Activated CD8-positive, alpha-beta T cell treated with anti-CD3 and anti-CD28 coated beads for 36 hours (primary cell): ENCODE results near the gene MATCAP1. TPM values are rescaled to one million over a fixed set of nuclear protein-coding genes. Genes with fewer than 3 reads are reported as not detected.

Source experiments
- ATAC-seq: fragments of 200-7000 bp; cut with Tn5 transposase; one replicate; pipeline ENCODE4 v1.10.0; 2021; ENCODE audit warnings: mild to moderate bottlenecking, moderate library complexity
- CTCF ChIA-PET: fragments of 350-600 bp; sonication (Branson Sonifier 250); formaldehyde crosslinking; loops from one replicate; lab custom pipeline; 2021; ENCODE audit warnings: antibody characterized with exemption; lab: Charles Lee
- POLR2A ChIA-PET: fragments of 350-600 bp; sonication (Branson Sonifier 250); formaldehyde crosslinking; loops from one replicate; lab custom pipeline; 2021; ENCODE audit warnings: antibody characterized with exemption; lab: Charles Lee
- DNase-seq: peaks from one replicate; pipeline ENCODE4 v3.0.0-alpha.2; 2020
- H3K27ac Mint-ChIP-seq: one replicate; pipeline ENCODE4 v1.8.0; 2021; ENCODE audit warnings: mild to moderate bottlenecking, mixed read lengths
- H3K27me3 Mint-ChIP-seq: one replicate; pipeline ENCODE4 v1.8.0; 2021; ENCODE audit warnings: mixed read lengths
- H3K36me3 Mint-ChIP-seq: one replicate; pipeline ENCODE4 v1.8.0; 2021; ENCODE audit warnings: low read depth, mixed read lengths
- H3K4me1 Mint-ChIP-seq: one replicate; pipeline ENCODE4 v1.8.0; 2021; ENCODE audit warnings: low read depth, mixed read lengths
- H3K4me3 Mint-ChIP-seq: one replicate; pipeline ENCODE4 v1.8.0; 2021; ENCODE audit warnings: mild to moderate bottlenecking, moderate library complexity, mixed read lengths
- H3K9me3 Mint-ChIP-seq: one replicate; pipeline ENCODE4 v1.8.0; 2021; ENCODE audit warnings: mixed read lengths
- intact Hi-C: fragments of 100-400 bp; cut with micrococcal nuclease; formaldehyde crosslinking; loops from one replicate; pipeline ENCODE4 v1.10.0; 2022
- total RNA-seq, 2 experiments: library from RNA; stranded (reverse); gene quantifications; one replicate each; pipeline ENCODE4 v1.2.3, GENCODE V29; 2021
- TF ChIP-seq, protein P1 (sequence below): fragments of 200-600 bp; IDR thresholded peaks from one replicate; pipeline ENCODE4 v1.8.0; 2022; ENCODE audit warnings: antibody characterized with exemption, mild to moderate bottlenecking

Gene MATCAP1
- total RNA-seq, 2 experiments from 2014 or later = 49.5 to 49.9 TPM

DNA sequence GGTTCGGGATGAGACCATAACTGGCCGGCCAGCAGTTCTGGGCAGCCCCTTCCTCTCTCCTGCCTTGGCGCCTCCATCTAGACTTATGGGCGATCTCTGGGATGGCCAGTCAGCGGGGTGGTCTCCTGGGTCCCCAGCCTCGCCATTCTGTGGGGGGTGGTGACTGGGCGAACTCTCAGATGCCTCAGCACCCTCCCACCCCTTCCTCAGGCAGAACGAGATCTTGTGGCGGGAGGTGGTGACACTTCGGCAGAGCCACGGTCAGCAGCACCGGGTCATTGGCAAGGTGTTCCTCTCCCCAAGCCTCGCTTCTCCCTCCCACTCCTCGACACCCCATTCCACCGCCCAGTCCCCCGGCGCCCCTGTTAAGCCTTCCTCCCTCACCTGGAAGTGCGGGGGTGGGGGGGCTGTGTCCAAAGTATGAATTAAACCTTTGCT lies 17.6 kb downstream of the MATCAP1 start:
- POLR2A ChIA-PET = interaction anchor here (1.4 to 3.7 kb wide), 3 partner anchors 8 to 14 kb away, joined by 4 to 23 read pairs (median 5); no protein-coding TSS in a partner anchor
- Mint-ChIP-seq H3K9me3 (no peaks in the 10 kb centered on the region), H3K27me3 (peaks cover 72% of the 10 kb centered on the region), H3K36me3 (peaks cover 17% of the 10 kb centered on the region), H3K4me1 (peaks cover 53% of the 10 kb centered on the region), H3K27ac (no peak overlapping the region), H3K4me3 (peak overlapping the region; percentile 46)
- DNase-seq (peak; percentile 35), ATAC-seq (no peak)
- TF ChIP-seq, protein P1, sequence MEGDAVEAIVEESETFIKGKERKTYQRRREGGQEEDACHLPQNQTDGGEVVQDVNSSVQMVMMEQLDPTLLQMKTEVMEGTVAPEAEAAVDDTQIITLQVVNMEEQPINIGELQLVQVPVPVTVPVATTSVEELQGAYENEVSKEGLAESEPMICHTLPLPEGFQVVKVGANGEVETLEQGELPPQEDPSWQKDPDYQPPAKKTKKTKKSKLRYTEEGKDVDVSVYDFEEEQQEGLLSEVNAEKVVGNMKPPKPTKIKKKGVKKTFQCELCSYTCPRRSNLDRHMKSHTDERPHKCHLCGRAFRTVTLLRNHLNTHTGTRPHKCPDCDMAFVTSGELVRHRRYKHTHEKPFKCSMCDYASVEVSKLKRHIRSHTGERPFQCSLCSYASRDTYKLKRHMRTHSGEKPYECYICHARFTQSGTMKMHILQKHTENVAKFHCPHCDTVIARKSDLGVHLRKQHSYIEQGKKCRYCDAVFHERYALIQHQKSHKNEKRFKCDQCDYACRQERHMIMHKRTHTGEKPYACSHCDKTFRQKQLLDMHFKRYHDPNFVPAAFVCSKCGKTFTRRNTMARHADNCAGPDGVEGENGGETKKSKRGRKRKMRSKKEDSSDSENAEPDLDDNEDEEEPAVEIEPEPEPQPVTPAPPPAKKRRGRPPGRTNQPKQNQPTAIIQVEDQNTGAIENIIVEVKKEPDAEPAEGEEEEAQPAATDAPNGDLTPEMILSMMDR = no peak
- intact Hi-C loops = no loop called here
- CTCF ChIA-PET = interaction anchor here (0.9 to 16.0 kb wide), 3 partner anchors 8 to 19 kb away, joined by 3 to 209 read pairs (median 4); partner anchors contain the start of genes B3GNT9, FBXL8, HSF4 and TRADD

DNA sequence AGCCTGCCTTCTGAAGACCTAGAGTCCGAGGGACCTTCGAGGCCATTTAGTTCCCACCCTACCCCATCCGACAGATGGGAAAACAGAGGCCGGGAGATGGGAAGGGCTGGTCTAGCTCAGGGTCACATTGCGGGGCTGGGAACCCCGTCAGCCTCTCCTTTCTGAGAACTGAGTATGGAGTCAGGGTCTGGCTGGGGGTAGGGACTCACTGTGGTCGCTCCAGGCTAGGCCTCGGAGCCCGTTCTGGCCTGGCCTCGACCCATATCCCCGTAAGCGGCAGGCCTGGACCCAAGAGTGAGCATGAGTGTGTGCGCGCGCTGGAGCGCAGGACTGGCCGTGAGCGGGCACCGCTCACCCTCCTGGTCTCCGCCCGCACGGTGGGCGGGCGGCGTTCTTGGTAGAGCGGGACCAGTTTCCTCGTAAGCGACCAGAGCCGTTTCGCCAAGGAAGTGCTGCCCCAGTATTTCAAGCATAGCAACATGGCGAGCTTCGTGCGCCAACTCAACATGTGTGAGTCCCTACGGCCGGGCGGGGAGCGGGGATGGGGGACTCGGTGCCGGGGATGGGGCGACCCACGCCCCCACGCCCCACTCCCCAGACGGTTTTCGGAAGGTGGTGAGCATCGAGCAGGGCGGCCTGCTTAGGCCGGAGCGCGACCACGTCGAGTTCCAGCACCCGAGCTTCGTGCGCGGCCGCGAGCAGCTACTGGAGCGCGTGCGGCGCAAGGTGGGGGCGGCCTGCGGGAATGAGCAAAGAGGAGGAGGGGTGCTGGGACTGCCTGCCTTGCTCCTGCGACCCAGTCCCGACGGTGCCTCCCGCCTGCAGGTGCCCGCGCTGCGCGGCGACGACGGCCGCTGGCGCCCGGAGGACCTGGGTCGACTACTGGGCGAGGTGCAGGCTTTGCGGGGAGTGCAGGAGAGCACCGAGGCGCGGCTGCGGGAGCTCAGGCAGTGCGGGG lies 18.4 kb downstream of the MATCAP1 start:
- Mint-ChIP-seq H3K9me3 (no peaks in the 10 kb centered on the region), H3K4me3 (peak overlapping the region; percentile 58), H3K4me1 (peaks cover 50% of the 10 kb centered on the region), H3K27ac (no peak overlapping the region), H3K27me3 (peaks cover 70% of the 10 kb centered on the region), H3K36me3 (peaks cover 19% of the 10 kb centered on the region)
- peak; percentile 46 for DNase-seq
- ChIA-PET POLR2A (interaction anchor here (0.8 to 3.7 kb wide), 3 partner anchors 9 to 12 kb away, joined by 3 to 23 read pairs (median 4); no protein-coding TSS in a partner anchor), CTCF (interaction anchor here (0.9 to 16.0 kb wide), 4 partner anchors 7 to 147 kb away, joined by 3 to 209 read pairs (median 109); partner anchors contain the start of genes B3GNT9, FBXL8, HSF4 and NOL3)
- ATAC-seq = no peak
- intact Hi-C loops = no loop called here
- TF ChIP-seq, protein P1 = no peak

DNA sequence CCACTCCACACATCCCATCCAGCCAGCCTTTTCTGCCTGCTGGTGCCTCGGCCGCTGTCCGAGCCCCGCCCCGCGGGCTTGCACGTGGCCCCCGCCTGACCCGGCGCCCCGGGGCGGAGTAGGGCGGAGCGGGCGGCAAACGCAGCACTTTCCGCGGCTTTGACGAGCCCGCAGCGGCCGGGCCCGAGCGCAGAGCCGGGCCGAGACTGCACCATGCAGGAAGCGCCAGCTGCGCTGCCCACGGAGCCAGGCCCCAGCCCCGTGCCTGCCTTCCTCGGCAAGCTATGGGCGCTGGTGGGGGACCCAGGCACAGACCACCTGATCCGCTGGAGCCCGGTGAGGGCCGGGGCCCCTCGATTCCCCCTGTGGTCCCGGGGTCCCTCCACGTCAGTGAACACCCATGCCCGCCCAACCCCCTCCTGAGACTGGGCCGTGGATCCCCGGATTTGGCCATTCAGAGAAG lies 19.1 kb downstream of the MATCAP1 start, which contains the start of gene HSF4:
Gene HSF4, plus strand, starts transcription at position 147 of the 463 bp plus-strand sequence. Its CDS starts 67 bp downstream, at position 214.
- ATAC-seq = peak; percentile 2
- ChIA-PET CTCF (interaction anchor here (0.9 to 16.0 kb wide), 4 partner anchors 7 to 146 kb away, joined by 3 to 209 read pairs (median 109); partner anchors contain the start of genes B3GNT9, FBXL8, HSF4 and NOL3), POLR2A (interaction anchor here (1.9 to 3.7 kb wide), 2 partner anchors 11 to 13 kb away, joined by 4 to 23 read pairs; no protein-coding TSS in a partner anchor)
- H3K36me3 Mint-ChIP-seq = peaks cover 19% of the 10 kb centered on the region
- peaks cover 64% of the 10 kb centered on the region for H3K27me3 Mint-ChIP-seq
- H3K4me1 Mint-ChIP-seq = peaks cover 43% of the 10 kb centered on the region
- peak; percentile 38 for DNase-seq
- TF ChIP-seq, protein P1 = no peak
- H3K27ac Mint-ChIP-seq = no peak within 1 kb of the TSS
- H3K4me3 Mint-ChIP-seq = peak within 1 kb of the TSS; percentile 58
- H3K9me3 Mint-ChIP-seq = no peaks in the 10 kb centered on the region
- intact Hi-C loops = no loop called here

DNA sequence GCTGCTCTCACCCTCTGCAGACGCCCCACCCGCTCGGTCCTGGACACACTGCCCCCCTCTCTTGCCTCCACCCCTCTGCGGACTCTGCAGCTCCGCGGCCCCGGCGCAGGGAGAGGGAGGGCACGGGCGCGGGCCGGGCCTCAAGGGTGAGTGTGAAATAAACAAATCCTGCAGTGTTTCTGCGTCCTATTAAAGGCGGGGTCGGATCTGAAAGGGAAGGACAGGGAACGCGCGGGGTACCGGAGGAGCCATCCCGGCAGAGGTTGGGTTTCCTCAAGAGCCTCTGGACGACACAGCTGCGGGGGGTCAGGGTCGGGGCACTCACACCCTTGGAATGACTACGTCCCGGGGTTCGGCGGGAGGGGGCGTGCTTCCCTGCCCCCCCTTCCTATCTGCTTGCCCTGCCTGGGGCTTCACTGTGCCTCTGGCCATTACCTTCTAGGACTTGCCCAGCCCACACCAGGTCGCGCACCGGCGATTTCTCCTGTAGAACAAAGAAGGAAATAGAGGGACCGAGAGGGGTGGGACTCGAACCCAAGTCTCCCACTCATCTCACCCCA lies 19.7 kb downstream of the MATCAP1 start:
- POLR2A ChIA-PET = interaction anchor here (0.8 to 5.6 kb wide), 4 partner anchors 10 to 219 kb away, joined by 3 to 67 read pairs (median 14); partner anchors contain the start of gene NOL3
- Mint-ChIP-seq H3K27me3 (peaks cover 62% of the 10 kb centered on the region), H3K9me3 (no peaks in the 10 kb centered on the region), H3K27ac (no peak overlapping the region), H3K4me1 (peaks cover 42% of the 10 kb centered on the region), H3K4me3 (peak overlapping the region; percentile 44), H3K36me3 (peaks cover 19% of the 10 kb centered on the region)
- DNase-seq (peak; percentile 23), ATAC-seq (no peak)
- intact Hi-C loops = no loop called here
- CTCF ChIA-PET = interaction anchor here (1.0 to 16.0 kb wide), 8 partner anchors 6 to 210 kb away, joined by 3 to 209 read pairs (median 5); partner anchors contain the start of genes B3GNT9, FBXL8, HSF4 and NOL3
- TF ChIP-seq, protein P1 = no peak
